OCI-LY7 (cell line): Measurements from ENCODE around the gene TCAIM.

Experiments used
- EZH2phosphoT487 ChIP-seq: fragments of 200-600 bp; sonication (generic); IDR thresholded peaks from 2 replicates; pipeline ENCODE4 v1.6.1; 2018; ENCODE audit warnings: low read depth, borderline replicate concordance, mild to moderate bottlenecking, mixed run types, antibody characterized with exemption, low read length, moderate library complexity, mixed read lengths
- TF ChIP-seq, protein P1 (sequence below): fragments of 200-600 bp; sonication (generic); conservative IDR thresholded peaks from 2 replicates; pipeline ENCODE4 v1.5.1; 2014; ENCODE audit warnings: mild to moderate bottlenecking, antibody characterized with exemption, low read length, moderate library complexity, mixed read lengths

- TF ChIP-seq, protein P1, sequence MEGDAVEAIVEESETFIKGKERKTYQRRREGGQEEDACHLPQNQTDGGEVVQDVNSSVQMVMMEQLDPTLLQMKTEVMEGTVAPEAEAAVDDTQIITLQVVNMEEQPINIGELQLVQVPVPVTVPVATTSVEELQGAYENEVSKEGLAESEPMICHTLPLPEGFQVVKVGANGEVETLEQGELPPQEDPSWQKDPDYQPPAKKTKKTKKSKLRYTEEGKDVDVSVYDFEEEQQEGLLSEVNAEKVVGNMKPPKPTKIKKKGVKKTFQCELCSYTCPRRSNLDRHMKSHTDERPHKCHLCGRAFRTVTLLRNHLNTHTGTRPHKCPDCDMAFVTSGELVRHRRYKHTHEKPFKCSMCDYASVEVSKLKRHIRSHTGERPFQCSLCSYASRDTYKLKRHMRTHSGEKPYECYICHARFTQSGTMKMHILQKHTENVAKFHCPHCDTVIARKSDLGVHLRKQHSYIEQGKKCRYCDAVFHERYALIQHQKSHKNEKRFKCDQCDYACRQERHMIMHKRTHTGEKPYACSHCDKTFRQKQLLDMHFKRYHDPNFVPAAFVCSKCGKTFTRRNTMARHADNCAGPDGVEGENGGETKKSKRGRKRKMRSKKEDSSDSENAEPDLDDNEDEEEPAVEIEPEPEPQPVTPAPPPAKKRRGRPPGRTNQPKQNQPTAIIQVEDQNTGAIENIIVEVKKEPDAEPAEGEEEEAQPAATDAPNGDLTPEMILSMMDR, result no peak
- TF ChIP-seq EZH2phosphoT487, result no peak
These were observed 12.5 kb upstream of the TCAIM start for GRCh38 chr3:44326019-44326418.
